ENCODE measurements around the gene TMEM14A. TPM values are rescaled to one million over a fixed set of nuclear protein-coding genes. Genes with fewer than 3 reads are reported as not detected.

Gene TMEM14A
- total and polyA plus RNA-seq, 9 of the 15 experiments (the other 6 are each of a cell fraction or from before 2014, with no cell fraction given) = 3.5 to 43.3 (median 8.5) TPM

- TF ChIP-seq ZBTB49 (CRISPR knock-in tag; IDR thresholded peaks at IDR 0.05; ENCODE audit: borderline replicate concordance) (no peak), ETV1 (tag; conservative IDR thresholded peaks at IDR 0.05; ENCODE audit: low read depth) (no peak), ZZZ3 (IDR thresholded peaks at IDR 0.05) (no peak), ZNF507 (tag; conservative IDR thresholded peaks at IDR 0.05) (no peak), PKNOX1 (IDR thresholded peaks at IDR 0.05) (peak; percentile 99), NBN (IDR thresholded peaks at IDR 0.05; ENCODE audit: low read depth) (no peak), ZNF445 (CRISPR knock-in tag; IDR thresholded peaks at IDR 0.05; ENCODE audit: low read depth) (no peak), RBM17 (IDR thresholded peaks at IDR 0.05; ENCODE audit: borderline replicate concordance, low read depth, low read length) (no peak), NR2C1 (IDR thresholded peaks at IDR 0.05) (no peak), NR2C1 (tag; IDR thresholded peaks at IDR 0.05) (no peak), HCFC1 (IDR thresholded peaks at IDR 0.05; ENCODE audit: low read depth, low read length) (no peak), NRF1 (conservative IDR thresholded peaks at IDR 0.05 in 1 of 2, IDR thresholded peaks at IDR 0.05 in 1 of 2) (peak in 1 of 2 experiments; percentile 22; a peak in 2 of 4 replicates), ZNF395 (CRISPR knock-in tag; IDR thresholded peaks at IDR 0.05) (no peak), HES1 (IDR thresholded peaks at IDR 0.05; ENCODE audit: low read depth) (no peak), CEBPB (tag; IDR thresholded peaks at IDR 0.05) (no peak), CBX2 (IDR thresholded peaks at IDR 0.05; ENCODE audit: insufficient read depth, low read length, poor library complexity, severe bottlenecking) (no peak), CHD2 (IDR thresholded peaks at IDR 0.05; ENCODE audit: low read depth, low read length) (peak; percentile 77), HDAC1 (IDR thresholded peaks at IDR 0.05) (peak in 1 of 2 experiments; percentile 10; a peak in 1 of 4 replicates), ZNF311 (CRISPR knock-in tag; IDR thresholded peaks at IDR 0.05) (no peak), KDM5B (IDR thresholded peaks at IDR 0.05; ENCODE audit: insufficient replicate concordance, low read depth, low read length) (peak; percentile 98), CHCHD3 (CRISPR knock-in tag; IDR thresholded peaks at IDR 0.05) (no peak), SMAD4 (CRISPR knock-in tag; conservative IDR thresholded peaks at IDR 0.05) (peak; percentile 52), NCOA6 (IDR thresholded peaks at IDR 0.05) (peak; percentile 83), CREBBP (IDR thresholded peaks at IDR 0.05; ENCODE audit: low read depth, low read length) (no peak), ZBED1 (IDR thresholded peaks at IDR 0.05) (no peak)
Measured at GRCh38 chr6:52664186-52664990, 6.5 kb upstream of the TMEM14A start (continued).

All from K562 (cell line).